ENCODE data around the gene DTX3L.
A peak's percentile ranks its signal among the peaks of the same experiment; 100 is the strongest.

Gene DTX3L

DNA sequence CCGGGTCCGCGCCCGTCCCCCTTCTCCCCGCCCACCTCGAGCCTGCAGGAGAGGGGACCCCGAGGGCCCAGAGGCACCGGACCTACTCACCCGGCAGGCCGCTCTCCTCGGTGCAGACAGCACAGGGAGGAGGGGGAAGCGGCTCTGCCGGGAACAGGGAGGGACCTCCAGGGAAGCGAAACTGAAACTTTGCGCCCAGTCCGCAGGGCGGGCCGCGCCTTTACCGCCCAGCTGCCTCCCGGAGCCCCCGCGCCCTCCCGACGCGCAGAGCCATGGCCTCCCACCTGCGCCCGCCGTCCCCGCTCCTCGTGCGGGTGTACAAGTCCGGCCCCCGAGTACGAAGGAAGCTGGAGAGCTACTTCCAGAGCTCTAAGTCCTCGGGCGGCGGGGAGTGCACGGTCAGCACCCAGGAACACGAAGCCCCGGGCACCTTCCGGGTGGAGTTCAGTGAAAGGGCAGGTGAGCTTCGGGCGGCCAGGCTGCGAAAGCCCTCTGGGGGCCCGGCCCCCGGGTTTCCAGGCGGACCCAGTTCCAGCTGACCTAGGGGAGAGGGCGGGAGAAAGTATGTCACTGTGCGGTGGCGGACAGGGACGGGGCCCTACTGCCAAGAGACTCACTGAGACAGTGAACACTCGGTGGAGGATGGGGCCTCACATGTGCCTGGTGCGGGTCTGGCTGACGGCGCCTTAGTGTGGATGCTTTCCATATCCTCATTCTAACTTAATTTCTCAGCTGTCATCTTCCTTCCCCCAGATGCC lies at the start of gene DTX3L, which contains the start of gene PARP9:
DTX3L (plus strand) TSS at position 184 of the 758 bp plus-strand sequence; CDS start at position 273, 89 bp downstream.
PARP9 (minus strand) TSS at position 146 of the 758 bp plus-strand sequence. CDS start 4,680 bp downstream, outside the sequence.
- DNase-seq = no peak

DNA sequence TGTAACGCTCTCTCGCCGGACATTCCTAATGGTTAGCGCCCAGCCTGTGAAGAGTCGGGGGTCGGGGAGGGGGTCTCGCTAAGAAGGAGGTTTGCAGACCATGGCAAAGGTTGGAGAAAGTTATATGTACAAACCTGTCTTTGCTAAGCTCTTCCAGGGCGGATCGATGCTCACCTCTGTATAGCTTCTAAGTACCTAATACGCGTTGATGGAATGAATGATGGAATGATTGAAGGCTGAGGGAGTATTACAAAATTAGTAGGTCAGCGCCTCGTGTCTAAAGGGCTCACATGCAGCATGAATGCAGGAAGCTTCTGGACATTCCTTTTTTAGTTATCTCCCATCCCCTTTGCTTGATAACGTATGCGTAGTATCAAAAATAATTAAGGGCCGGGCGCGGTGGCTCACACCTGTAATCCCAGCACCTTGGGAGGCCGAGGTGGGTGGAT lies 49.1 kb upstream of the DTX3L start:
- no peak for DNase-seq

DNA sequence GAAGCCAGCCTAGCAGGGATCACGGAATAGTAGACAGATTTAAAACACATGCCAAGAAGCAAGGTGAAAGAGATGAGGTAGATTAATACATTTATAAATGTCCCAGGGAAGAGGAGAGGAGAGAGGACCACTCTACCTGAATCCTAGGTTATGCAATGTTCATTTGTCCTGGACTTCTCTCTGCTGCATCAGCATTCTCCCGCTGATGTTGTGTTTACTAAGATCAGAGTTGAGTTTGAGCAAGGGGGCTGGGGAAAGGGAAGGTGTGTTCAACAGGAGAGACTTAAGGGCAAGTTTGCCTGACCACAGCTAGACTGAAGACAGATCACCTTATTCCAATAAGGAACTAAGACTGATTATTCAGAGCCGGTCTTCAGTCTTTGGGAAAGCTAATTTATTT lies 48.3 kb upstream of the DTX3L start:
- DNase-seq = no peak

DNA sequence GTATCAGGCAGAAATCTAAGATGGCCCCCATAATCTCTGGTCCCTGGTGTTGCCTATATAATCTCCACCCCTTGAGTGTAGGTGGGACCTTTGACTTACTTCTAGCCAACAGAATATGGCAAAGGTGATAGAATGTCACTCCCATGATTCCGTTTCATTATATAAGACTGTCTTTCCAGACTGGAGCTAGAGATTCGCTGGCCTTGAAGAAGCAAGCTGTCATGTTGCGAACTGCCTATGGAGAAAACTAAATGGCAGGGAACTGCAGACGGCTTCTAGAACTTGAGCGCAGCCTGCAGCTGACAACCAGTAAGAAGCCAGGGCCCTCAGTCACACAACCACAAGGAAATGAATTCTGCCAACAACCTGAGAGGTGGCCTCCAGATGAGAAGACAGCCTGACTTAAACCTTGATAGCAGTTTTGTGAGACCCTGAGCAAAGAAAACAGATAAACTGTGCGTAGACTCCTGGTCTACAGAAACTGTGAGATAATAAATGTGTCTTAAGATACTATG lies 47.2 kb upstream of the DTX3L start:
- no peak for DNase-seq

DNA sequence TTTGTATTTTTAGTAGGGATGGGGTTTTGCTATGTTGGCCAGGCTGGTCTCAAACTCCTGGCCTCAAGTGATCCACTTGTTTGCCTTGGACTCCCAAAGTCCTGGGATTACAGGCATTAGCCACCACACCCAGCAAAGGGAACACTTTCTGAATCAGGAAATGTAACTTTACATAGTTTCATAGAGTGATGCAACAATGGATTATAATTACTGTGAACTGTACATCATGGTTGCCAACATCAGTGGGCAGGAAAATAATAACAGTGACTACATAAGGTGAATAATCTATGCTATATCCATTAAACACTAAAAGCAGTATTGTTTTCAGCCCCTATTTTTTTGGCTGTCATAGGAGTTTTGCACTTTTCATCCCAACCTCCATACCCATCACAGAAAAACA lies 44.4 kb upstream of the DTX3L start:
- DNase-seq = no peak

DNA sequence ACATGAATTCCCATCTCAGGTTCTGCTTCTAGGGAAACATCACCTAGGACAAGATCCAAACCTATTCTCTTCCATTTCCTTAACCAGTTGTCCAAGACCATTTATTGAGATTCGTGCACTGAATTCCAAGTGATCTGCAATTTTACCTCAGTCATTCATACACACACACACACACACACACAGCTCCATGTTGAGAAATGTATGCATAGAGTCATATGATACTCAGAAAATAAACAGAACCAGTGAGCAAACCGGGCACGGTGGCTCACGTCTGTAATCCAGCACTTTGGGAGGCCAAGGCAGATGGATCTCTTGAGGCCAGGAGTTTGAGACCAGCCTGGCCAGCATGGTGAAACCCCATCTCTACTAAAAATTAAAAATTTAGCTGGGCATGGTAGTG lies 43.3 kb upstream of the DTX3L start:
- no peak for DNase-seq

DNA sequence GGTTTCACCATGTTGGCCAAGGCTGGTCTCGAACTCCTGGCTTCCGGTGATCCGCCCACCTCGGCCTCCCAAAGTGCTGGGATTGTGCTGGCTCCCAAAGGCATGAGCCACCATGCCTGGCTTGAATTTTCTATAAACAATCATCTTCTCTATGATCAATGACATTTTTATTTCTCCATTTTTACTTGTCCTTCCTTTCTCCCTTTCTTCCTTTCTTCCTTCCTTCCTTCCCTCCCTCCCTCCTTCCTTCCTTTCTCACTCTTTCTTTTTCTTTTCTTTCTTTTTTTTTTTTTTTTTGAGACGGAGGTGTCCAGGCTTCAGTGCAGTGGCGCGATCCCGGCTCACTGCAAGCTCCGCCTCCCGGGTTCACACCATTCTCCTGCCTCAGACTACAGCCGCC lies 40.8 kb upstream of the DTX3L start:
- DNase-seq = no peak

DNA sequence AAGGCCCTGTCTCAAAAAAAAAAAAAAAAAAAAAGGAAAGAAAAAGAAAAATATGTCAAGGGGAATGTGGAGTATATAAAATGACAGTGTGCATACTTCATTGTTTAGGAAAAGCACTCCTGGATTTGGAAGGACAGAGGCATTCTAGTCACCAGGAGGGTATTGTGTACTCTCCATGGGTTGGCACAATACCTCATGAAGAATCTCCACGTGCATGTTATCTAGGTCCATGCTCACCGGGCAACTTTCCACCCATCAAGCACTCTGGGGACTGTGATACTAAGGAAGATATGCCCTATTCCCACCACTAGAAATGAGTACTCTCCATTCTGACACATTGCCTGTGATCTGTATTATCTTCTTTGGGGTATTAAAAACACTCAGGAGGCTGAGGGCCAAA lies 34.0 kb upstream of the DTX3L start:
- DNase-seq = no peak

DNA sequence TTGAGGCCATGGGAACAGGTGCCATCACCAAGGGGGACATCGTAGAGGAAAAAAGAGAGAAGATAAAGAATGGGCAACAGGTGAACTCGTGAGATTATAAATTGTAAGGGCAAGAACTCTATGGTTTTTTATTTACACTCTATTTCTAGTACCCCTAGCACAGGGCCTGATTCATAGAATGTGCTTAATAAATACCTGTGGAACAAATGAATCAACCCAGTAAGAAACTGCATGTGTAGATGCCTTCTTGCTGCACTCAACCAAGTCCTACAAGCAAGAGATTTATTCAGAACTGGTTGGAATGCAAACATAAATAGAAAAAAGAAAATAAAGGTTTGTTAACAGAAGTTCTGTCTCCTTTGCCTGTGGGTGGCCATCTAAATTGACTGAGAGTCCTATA lies 30.7 kb upstream of the DTX3L start:
- no peak for DNase-seq

DNA sequence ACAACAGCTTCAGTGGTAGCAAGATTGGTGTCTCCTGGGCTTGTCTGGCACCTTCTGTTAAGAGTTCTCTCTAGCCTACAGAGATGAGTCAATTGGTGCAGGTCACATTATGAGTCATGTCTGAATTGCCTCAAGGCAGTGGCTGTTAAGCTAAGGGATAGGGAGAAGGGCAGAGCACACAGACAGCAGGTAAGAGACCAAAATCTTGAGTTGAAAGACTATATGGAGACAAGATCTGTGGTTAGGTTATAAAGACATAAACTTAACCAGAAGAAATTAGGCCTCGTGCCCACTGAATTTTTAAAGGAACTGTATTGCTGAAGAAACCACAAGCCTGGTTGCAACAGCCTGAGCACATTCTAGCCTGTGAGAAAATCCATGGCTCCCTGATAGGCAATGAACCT lies 30.2 kb upstream of the DTX3L start:
- no peak for DNase-seq

DNA sequence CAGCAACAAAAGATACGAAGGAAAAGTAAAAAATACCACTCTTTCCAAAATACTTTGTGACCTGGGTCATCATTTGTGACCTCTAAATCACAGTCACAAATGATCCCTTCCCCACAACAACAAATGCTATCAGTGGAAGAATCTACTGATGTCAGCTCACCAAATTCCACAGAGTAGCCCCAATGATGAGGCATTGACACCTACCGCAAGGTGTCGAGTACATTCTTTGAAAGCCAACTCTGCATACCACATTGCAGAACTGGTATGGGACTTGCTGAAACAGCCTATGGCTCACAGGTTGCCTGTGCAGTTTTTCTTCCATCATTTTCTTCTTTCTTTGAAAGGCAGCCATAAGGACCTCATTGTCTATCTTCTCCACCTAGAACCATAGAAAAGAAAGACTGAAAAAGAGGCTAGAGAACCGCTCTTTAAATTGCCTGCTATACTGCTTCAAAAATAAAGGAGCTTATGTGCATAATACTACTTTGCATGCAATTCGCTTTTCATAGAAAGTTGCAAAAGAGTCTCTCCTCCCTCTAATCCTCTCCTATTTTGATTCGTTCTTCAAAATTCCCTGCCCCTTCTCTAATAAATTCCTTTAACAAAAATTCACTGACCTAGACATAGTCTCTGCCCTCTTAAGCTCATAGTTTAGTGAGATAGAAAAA lies 28.0 kb upstream of the DTX3L start:
- no peak for DNase-seq

DNA sequence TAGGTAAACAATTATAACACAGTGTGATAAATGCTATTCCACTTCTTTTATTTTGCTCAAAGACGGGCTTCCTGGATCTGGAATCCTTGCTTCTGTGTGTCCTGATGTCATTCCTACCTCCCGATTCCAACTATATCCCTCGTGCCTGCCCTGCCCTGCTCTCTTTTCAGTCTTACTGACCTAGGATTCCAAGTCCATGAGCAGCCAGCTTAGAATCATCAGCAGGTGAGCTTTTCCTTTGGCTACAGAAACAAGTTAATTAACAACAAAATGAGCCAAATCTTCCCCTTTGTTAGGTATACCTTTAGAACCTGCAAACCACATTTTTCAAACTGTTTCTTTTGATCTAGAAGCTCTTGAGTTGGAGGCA lies 27.5 kb upstream of the DTX3L start:
- no peak for DNase-seq

DNA sequence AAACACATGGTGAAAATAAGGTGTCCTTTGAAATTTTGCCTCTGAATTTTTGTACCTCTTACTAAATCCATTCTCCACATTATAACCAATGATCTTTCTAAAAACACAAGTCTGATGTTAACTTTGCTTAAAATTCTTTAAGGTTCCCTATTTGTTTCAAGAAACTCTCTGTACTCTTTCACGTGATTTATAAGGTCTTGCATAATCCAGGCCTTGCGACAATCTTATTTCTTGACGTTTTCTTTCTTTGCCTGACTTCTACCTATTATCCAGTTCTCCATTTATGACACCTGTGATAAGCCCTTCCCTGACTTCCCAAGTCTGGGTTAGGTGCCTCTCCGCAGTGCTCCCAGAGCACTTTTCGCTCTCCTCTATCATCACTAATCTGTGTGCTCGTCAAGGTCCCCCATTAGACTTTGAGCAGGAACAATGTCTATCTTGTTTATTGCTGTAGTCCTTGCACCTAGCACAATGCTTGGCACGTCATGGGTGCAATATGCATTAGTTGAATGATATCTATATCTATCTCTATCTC lies 25.1 kb upstream of the DTX3L start:
- DNase-seq = no peak

DNA sequence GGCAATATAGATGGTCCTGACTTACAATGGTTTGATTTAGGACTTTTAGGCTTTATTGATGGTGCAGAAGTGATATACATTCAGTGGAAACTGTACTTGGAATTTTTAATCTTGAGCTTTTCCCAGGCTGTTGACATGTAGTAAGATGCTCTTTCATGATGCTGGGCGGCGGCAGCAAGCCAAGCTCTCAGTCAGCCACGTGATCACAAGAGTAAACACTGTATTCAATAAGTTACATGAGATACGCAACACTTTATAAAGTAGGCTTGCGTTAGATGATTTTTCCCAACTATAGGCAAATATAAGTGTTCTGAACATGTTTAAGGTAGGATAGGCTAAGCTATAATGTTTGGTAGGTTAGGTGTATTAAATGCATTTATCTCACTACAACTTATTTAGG lies 18.0 kb upstream of the DTX3L start:
- DNase-seq = no peak

DNA sequence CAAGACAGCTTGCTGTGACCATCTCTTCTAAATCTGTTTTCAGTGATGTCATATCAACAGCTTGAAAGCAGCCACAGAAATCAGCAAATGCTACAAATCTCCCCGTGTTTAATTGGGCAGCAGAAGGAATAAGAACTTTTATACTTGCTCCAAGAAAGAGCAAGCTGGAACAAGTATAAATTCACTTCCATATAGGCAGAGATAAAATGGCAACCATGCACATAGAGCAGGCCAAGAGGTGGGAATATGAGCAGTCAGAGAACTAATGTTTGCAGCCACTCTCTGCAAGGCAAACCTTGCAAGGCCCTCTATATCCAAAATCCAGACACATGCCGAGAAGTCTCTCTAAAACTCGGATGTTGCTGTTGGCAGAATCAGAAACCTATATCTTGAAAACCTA lies 16.1 kb upstream of the DTX3L start:
- DNase-seq = no peak

DNA sequence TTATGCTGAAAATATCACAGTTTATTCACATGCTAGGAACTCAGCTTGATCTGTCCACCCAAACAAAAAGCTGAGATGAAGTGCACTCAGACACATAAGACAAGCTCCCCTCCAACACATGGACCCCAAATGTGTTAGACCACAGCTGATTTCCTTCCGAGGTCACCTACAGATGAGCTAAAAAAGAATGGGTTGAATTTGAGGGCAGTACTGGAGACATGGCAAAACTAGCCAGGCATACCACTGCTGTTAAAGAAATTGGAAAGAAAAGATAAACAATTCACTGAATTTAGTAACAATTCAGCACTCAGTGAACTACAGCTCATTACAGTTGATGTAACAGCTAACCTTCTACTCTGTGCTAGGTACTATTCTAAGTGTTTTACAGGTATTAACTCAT lies 15.5 kb upstream of the DTX3L start:
- no peak for DNase-seq

DNA sequence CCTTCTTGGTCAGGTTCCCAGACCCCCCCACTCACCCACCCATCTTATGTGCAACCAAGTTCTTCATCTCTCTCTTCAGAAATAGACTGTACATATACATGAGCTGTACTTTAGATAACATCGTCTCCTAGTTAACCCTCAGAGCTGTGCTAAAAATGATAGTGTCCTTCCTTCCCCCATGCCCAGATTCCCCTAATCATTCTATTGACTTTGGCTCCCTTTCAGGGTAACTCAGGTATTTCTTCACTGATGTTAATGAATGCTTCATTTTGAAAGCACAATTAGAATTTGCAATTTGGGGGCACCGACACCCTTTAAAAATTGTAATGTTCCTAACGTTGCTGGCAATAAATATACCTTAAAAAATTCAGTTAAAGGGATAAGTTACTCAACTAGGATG lies 11.0 kb upstream of the DTX3L start:
- no peak for DNase-seq

DNA sequence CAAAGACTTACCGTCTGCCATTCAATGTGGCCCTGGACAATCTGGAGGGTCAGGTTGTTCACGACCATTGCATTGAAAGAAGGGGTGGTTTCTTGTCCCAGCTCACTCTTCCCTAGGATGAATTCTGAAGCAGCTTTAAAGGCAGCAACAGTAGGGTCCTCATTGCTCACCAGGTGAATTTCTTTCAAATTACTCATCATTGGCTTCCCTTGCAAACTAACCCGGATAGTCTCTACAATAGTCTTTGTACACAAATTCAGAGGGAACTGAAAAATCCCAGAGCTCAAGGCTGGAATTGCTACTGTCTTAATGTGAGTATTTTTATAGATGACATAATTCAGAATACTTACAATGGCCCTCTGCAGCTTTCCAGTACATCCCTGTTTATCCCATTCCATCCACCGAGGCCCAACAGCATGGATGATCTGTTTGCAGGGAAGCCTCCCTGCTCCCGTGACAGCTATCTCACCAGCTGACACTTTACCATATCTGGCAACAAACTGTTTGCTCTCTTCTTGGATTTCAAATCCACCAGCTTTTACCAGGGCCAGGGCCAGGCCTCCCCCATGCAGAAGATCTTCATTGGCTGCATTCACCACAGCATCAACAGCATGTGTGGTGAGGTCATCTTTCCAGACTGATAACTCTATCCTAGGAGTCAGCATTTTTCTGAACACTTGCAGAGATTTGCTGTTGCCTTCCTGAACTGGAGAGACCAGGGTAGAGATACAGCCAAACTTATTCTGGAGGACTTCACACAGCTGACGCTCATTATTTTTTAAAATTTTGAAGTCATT lies 8.7 kb upstream of the DTX3L start:
- no peak for DNase-seq

DNA sequence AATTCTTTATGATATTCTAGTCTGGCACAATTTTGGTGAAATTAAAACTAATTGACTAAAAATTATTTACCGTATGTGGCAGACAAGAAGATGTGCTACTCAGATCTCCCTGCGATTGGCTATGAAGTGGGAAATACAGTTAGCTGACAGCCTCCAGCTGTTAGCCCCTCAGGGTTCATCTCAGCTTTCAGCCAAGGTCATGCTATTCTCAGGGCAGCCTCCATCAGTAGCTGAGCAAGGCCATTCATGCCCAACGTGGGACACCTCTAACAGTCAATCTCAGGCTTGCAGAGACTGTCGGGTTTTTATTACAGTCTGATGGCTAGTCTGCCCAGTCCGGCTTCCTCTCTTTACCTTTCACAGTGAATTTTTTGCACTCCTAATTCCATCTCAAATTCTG lies 6.8 kb upstream of the DTX3L start:
- no peak for DNase-seq

DNA sequence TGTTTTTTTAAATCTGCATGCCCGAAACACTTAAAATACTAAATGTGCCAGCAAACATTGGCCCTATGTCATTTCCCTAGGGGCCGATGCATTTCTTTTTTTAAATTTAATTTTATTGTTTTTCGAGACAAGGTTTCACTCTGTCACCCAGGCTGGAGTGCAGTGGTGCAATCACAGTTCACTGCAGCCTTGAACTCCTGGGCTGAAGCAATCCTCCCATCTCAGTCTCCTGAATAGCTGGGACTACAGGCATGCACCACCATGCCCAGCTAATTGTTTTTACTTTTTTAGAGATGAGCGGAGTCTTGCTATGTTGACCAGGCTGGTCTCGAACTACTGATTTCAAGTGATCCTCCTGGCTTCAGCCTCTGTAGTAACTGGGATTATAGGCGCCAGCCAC lies 5.5 kb upstream of the DTX3L start:
- no peak for DNase-seq

DNA sequence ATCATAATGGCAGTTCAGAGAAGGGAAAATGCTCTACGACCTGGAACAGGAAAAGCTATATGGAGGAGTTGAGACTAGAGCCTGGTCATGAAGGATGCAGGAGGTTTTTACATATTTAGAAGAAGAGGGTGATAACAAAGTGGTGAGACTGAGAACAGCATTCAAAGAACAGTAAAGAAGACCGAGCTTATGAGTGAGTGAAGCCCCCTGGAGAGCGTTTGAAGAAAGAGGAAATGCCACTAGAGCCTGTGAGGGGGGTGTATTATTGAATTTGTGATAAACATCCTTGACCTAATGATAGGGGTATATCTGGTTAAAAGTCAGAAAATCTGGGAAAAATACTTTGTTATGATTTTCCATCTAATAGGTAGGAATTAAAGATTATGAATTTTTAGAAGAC lies 4.2 kb upstream of the DTX3L start:
- DNase-seq = no peak

DNA sequence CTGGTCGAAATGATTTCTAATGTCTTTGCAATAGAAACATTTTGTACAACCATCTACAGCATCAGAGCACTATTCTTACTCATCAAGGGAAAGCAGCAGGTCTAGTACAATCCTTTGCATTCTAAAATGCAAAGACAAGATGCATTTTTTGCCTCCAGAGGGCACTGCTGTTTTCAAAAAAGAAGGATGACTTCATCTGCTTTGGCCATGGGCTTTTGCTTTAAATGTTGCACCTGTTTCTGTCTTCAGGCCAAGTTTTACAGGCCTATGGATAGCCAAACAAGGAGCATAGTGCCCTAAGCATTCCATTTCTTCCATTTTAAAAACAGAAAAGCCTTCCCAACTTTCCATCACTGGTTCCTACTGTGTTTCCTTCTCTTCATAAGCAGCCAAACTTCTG lies 3.5 kb upstream of the DTX3L start:
- DNase-seq = peak; percentile 65
